Epidermal melanocyte (primary cell): ENCODE data around the gene GPER1.
"Not testable (repeated sequence)": the region's sequence is repeated elsewhere in the genome, so short reads cannot be mapped to it uniquely, and the experiment has no call there.

ENCODE experiments used
- DNase-seq: peaks from one replicate; pipeline ENCODE4 v3.0.0; 2011; ENCODE audit warnings: low spot score; ENCODE audit not compliant: insufficient read length

Gene GPER1

GRCh38 chr7:1087952-1088920 lies at the start of gene GPER1:
Gene GPER1 (plus strand): TSS chr7:1088113. CDS start chr7:1091729, 3,616 bp downstream.
- DNase-seq, result peak; percentile 55

GRCh38 chr7:1040233-1040632 lies 47.7 kb upstream of the GPER1 start:
- DNase-seq, result not testable (repeated sequence)

- DNase-seq, result no peak
Observed at GRCh38 chr7:1040790-1041189, 47.1 kb upstream of the GPER1 start.

GRCh38 chr7:1041551-1042491 lies 46.1 kb upstream of the GPER1 start:
- DNase-seq, result no peak

- no peak for DNase-seq
Observed at GRCh38 chr7:1042492-1042833, 45.5 kb upstream of the GPER1 start.

GRCh38 chr7:1043552-1044188 lies 44.2 kb upstream of the GPER1 start:
- no peak for DNase-seq

- DNase-seq, result peak; percentile 100
Observed at GRCh38 chr7:1044189-1045068, 43.5 kb upstream of the GPER1 start, which contains the start of gene GPR146. Gene GPR146 (plus strand): TSS chr7:1044546. CDS start chr7:1057516, 12,970 bp downstream.

- DNase-seq, result no peak
Observed at GRCh38 chr7:1045069-1046063, 42.5 kb upstream of the GPER1 start.

- no peak for DNase-seq
Observed at GRCh38 chr7:1046722-1047679, 40.9 kb upstream of the GPER1 start.

GRCh38 chr7:1049006-1049741 lies 38.7 kb upstream of the GPER1 start:
- no peak for DNase-seq

GRCh38 chr7:1049801-1050200 lies 38.1 kb upstream of the GPER1 start:
- no peak for DNase-seq

- DNase-seq, result no peak
Observed at GRCh38 chr7:1050254-1050906, 37.5 kb upstream of the GPER1 start.

GRCh38 chr7:1050956-1051690 lies 36.8 kb upstream of the GPER1 start:
- no peak for DNase-seq

- no peak for DNase-seq
Observed at GRCh38 chr7:1052031-1052818, 35.7 kb upstream of the GPER1 start.

- no peak for DNase-seq
Observed at GRCh38 chr7:1053002-1053411, 34.9 kb upstream of the GPER1 start.
